Activated T-helper 1 cell treated with anti-CD3 and anti-CD28 coated beads, Interleukin-12 subunit alpha, Interleukin-12 subunit beta, Interleukin-2, Interleukin-4 antibody, amounts not matched to agents 30 ng/mL and 10 ng/mL and 1 ng/mL, durations not matched to agents 14 hours and 24 hours and 36 hours (primary cell): Measurements from ENCODE around the gene CCDC146. TPM values are rescaled to one million over a fixed set of nuclear protein-coding genes. Genes with fewer than 3 reads are reported as not detected.
"Not testable (repeated sequence)": the region's sequence is repeated elsewhere in the genome, so short reads cannot be mapped to it uniquely, and the experiment has no call there.

ENCODE experiments used
- DNase-seq: peaks from one replicate; pipeline ENCODE4 v3.0.0; 2021; ENCODE audit warnings: low spot score
- H3K27ac Mint-ChIP-seq: one replicate; pipeline ENCODE4 v1.8.0; 2021; ENCODE audit warnings: mild to moderate bottlenecking, mixed read lengths
- H3K27me3 Mint-ChIP-seq: one replicate; pipeline ENCODE4 v1.8.0; 2022; ENCODE audit warnings: mild to moderate bottlenecking, moderate library complexity, mixed read lengths; ENCODE audit not compliant: insufficient read depth
- H3K36me3 Mint-ChIP-seq: one replicate; pipeline ENCODE4 v1.8.0; 2021; ENCODE audit warnings: low read depth, mixed read lengths
- H3K4me1 Mint-ChIP-seq: one replicate; pipeline ENCODE4 v1.8.0; 2021; ENCODE audit warnings: low read depth, mixed read lengths
- H3K4me3 Mint-ChIP-seq: one replicate; pipeline ENCODE4 v1.8.0; 2021; ENCODE audit warnings: mild to moderate bottlenecking, moderate library complexity, mixed read lengths
- H3K9me3 Mint-ChIP-seq: one replicate; pipeline ENCODE4 v1.8.0; 2021; ENCODE audit warnings: mixed read lengths
- intact Hi-C: fragments of 100-400 bp; cut with micrococcal nuclease; formaldehyde crosslinking; loops from one replicate; pipeline ENCODE4 v1.15.1; 2024
- total RNA-seq: library from RNA; stranded (reverse); gene quantifications from 2 replicates; pipeline ENCODE4 v1.2.3, GENCODE V29; 2022

The CCDC146 gene
- total RNA-seq, 1 donor from 2014 or later: 2.1 TPM

GRCh38 chr7:77108362-77108761, 14.1 kb upstream of the CCDC146 start:
- H3K36me3 Mint-ChIP-seq, H3K9me3 Mint-ChIP-seq, intact Hi-C loops, H3K27ac Mint-ChIP-seq, DNase-seq, H3K27me3 Mint-ChIP-seq, H3K4me1 Mint-ChIP-seq, H3K4me3 Mint-ChIP-seq: not testable (repeated sequence)

- DNase-seq, H3K27me3 Mint-ChIP-seq, H3K27ac Mint-ChIP-seq, H3K4me1 Mint-ChIP-seq, H3K4me3 Mint-ChIP-seq, H3K36me3 Mint-ChIP-seq, intact Hi-C loops, H3K9me3 Mint-ChIP-seq: not testable (repeated sequence)
These were observed 9.6 kb upstream of the CCDC146 start for GRCh38 chr7:77112719-77113306.

GRCh38 chr7:77125486-77125885, 3.1 kb downstream of the CCDC146 start:
- H3K27me3 Mint-ChIP-seq, H3K36me3 Mint-ChIP-seq, H3K9me3 Mint-ChIP-seq, DNase-seq, H3K4me3 Mint-ChIP-seq, H3K27ac Mint-ChIP-seq: not testable (repeated sequence)
- peaks cover 41% of the 10 kb centered on the region for H3K4me1 Mint-ChIP-seq
- intact Hi-C loops: loop anchor here (5.0 kb wide), 1 partner anchor 67 kb away; no protein-coding TSS in a partner anchor

- not testable (repeated sequence) for DNase-seq, H3K9me3 Mint-ChIP-seq, H3K36me3 Mint-ChIP-seq, H3K27ac Mint-ChIP-seq, H3K27me3 Mint-ChIP-seq, H3K4me3 Mint-ChIP-seq
- intact Hi-C loops: loop anchor here (5.0 kb wide), 1 partner anchor 65 kb away; no protein-coding TSS in a partner anchor
- H3K4me1 Mint-ChIP-seq: peaks cover 34% of the 10 kb centered on the region
These were observed 4.6 kb downstream of the CCDC146 start for GRCh38 chr7:77127009-77127408.

- DNase-seq, H3K27me3 Mint-ChIP-seq, H3K36me3 Mint-ChIP-seq, H3K9me3 Mint-ChIP-seq: not testable (repeated sequence)
- H3K4me1 Mint-ChIP-seq: peaks cover 26% of the 10 kb centered on the region
- H3K4me3 Mint-ChIP-seq: peak overlapping the region; percentile 22
- intact Hi-C loops: loop anchor here (5.0 kb wide), 1 partner anchor 64 kb away; no protein-coding TSS in a partner anchor
- peak overlapping the region; percentile 67 for H3K27ac Mint-ChIP-seq
These were observed 6.4 kb downstream of the CCDC146 start for GRCh38 chr7:77128582-77129410.

DNA sequence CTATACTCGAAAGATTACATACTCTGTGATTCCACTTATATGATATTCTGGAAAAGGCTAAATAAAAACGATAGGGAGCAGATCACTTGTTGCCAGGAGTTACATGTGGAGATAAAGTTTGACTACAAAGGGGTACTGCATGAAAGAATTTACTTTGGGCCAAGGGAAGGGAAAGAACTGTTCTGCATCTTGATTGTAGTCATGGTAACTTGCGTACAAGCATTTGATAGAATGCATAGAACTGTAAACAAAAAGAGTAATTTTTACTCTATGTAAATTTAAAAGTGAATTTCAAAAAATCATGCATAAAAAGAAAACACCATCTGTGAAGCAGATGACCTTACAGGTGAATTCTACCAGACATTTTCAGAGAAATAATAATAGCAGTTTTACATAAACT, 9.4 kb downstream of the CCDC146 start:
- H3K4me1 Mint-ChIP-seq: peaks cover 21% of the 10 kb centered on the region
- H3K4me3 Mint-ChIP-seq, H3K27ac Mint-ChIP-seq, H3K36me3 Mint-ChIP-seq, H3K27me3 Mint-ChIP-seq, DNase-seq, H3K9me3 Mint-ChIP-seq, intact Hi-C loops: not testable (repeated sequence)

GRCh38 chr7:77138668-77139067, 16.3 kb downstream of the CCDC146 start:
- H3K9me3 Mint-ChIP-seq, H3K36me3 Mint-ChIP-seq, DNase-seq, H3K27me3 Mint-ChIP-seq, H3K4me1 Mint-ChIP-seq, H3K4me3 Mint-ChIP-seq, H3K27ac Mint-ChIP-seq, intact Hi-C loops: not testable (repeated sequence)

DNA sequence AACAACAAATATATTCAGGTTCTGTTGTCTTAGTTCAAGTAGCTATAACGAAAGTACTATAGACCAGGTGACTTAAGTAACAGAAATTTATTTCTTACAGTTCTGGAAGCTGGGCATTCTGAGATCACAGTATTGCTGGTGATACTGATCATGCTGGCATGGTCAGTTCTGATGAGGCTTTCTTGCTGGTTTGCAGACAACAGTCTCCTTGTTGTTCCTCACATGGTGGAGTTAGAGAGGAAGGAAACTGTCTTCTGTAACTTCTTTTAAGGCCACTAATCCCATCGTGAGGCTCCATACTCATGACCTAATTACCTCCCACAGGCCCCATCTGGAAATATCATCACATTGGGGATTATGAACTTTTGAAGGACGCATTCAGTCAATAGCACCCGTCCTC, 17.9 kb downstream of the CCDC146 start:
- H3K27me3 Mint-ChIP-seq, H3K4me3 Mint-ChIP-seq, H3K36me3 Mint-ChIP-seq, H3K27ac Mint-ChIP-seq, DNase-seq, H3K4me1 Mint-ChIP-seq, intact Hi-C loops: not testable (repeated sequence)
- H3K9me3 Mint-ChIP-seq: peaks cover 12% of the 10 kb centered on the region

GRCh38 chr7:77152232-77152631, 29.8 kb downstream of the CCDC146 start:
- peaks cover 16% of the 10 kb centered on the region for H3K4me1 Mint-ChIP-seq
- intact Hi-C loops, H3K36me3 Mint-ChIP-seq, H3K27ac Mint-ChIP-seq, H3K27me3 Mint-ChIP-seq, H3K4me3 Mint-ChIP-seq, DNase-seq, H3K9me3 Mint-ChIP-seq: not testable (repeated sequence)

DNA sequence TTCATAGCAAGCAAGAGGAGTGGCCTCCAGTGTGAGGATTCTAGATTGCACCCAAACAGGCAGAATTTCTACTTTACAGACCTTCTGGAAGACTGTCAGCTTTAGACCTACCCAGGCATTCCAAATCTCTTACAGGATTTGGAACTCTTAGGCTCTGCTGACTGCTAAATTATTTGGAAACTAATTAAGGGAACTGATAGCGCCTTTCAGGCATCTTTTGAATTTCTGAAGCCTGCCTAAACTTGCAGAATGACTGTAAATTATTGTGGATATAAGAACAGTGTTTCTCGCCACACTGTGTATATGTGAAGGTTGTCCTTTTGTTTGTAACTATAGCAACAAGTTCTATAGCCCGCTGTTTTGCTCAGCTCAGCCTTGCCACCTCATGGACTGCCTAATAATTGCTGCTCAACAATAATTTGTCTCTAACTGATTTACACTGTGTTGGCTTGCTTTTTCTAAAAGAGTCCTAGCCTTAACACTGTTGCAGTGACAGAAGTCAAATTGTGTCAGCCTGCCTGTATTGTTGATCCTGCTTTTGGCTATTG, 32.6 kb downstream of the CCDC146 start:
- Mint-ChIP-seq H3K4me1 (peaks cover 34% of the 10 kb centered on the region), H3K27ac (peak overlapping the region; percentile 89)
- H3K27me3 Mint-ChIP-seq, H3K4me3 Mint-ChIP-seq, H3K9me3 Mint-ChIP-seq, DNase-seq, H3K36me3 Mint-ChIP-seq: not testable (repeated sequence)
- intact Hi-C loops: loop anchor here (5.0 kb wide), 1 partner anchor 33 kb away; the partner anchor contains the start of gene CCDC146

- peaks cover 34% of the 10 kb centered on the region for H3K4me1 Mint-ChIP-seq
- intact Hi-C loops: loop anchor here (2.0 to 5.0 kb wide), 2 partner anchors 33 to 37 kb away; partner anchors contain the start of gene CCDC146
- not testable (repeated sequence) for DNase-seq, H3K9me3 Mint-ChIP-seq, H3K27me3 Mint-ChIP-seq, H3K36me3 Mint-ChIP-seq, H3K4me3 Mint-ChIP-seq
- H3K27ac Mint-ChIP-seq: peak overlapping the region; percentile 89
These were observed 33.4 kb downstream of the CCDC146 start for GRCh38 chr7:77155601-77156377.

DNA sequence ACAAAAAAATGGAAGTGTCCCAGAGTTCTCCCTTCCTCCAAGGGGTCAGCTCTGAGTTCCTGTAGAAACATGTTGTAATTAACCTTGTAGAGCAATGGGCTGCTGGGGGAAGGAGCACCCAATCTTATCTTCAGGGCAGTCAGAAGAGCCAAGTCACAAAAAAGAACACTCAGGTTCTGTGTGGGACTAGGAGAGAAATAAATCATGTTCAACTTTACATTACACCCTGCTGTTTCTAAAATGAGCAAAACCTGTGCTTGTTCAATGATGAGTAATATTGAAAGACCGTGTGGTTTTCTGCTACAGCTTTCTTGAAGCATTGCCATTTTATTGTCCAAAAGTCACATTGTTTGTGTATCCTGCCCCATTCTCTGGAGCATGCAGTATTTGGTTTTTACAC, 34.6 kb downstream of the CCDC146 start:
- peak overlapping the region; percentile 94 for H3K27ac Mint-ChIP-seq
- peak overlapping the region; percentile 50 for H3K4me3 Mint-ChIP-seq
- not testable (repeated sequence) for H3K27me3 Mint-ChIP-seq, H3K9me3 Mint-ChIP-seq, H3K36me3 Mint-ChIP-seq, DNase-seq
- intact Hi-C loops: loop anchor here (1.0 to 5.0 kb wide), 3 partner anchors 35 to 42 kb away; partner anchors contain the start of genes CCDC146 and FGL2
- peaks cover 34% of the 10 kb centered on the region for H3K4me1 Mint-ChIP-seq
